22Rv1 (cell line): ENCODE measurements around the gene IRS2.

Experiments
- CTCF ChIP-seq: fragments of 450-650 bp; IDR thresholded peaks from 2 replicates; pipeline ENCODE4 v1.5.1; 2017; ENCODE audit warnings: mild to moderate bottlenecking
- ZFX ChIP-seq: fragments of 450-650 bp; IDR thresholded peaks from 2 replicates; pipeline ENCODE4 v1.6.1; 2017; ENCODE audit warnings: antibody characterized with exemption, borderline replicate concordance

DNA sequence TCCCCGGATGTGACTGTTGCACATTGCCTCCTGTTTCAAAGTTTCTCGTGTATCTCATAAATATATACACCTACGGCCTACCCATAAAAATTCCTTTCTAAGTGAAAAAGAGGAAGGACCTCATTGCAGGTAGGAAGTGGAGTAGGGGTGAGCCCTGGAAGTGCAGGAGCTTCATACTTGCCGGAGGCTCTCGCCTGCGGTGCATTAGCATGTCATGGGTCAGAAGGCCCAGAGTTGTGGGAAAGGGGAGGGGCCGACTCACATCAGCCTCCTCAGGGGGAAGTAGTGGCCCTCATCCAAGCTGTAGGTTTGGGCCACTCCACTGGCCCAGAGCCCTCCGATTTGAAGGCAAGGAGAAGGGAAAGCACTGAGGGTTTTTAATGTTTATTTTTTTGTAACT is 26.0 kb upstream of the IRS2 start:
- TF ChIP-seq CTCF (no peak), ZFX (no peak)
